ENCODE results near the gene RAB11B.
"Not testable (repeated sequence)": the region's sequence is repeated elsewhere in the genome, so short reads cannot be mapped to it uniquely, and the experiment has no call there.

Gene RAB11B

DNA sequence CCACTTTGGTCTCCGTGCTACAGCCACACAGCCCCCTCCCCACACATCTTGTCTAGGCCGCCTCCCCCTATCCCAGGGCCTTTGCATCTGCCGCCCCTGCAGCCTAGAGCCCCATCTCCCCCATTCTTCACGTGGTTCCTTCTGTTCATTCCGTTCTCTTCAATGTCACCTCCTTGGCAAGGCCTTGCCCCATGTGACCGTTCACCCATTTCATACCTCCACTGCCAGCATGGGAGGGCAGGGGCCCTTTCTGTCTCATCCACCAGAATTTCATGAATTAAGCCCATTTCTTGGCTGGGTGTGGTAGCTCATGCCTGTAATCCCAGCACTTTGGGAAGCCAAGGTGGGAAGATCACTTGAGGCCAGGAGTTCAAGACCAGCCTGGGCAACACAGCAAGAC, 38.9 kb downstream of the RAB11B start:
- DNase-seq (ENCODE audit: low read depth in 3 of 3): no peak

DNA sequence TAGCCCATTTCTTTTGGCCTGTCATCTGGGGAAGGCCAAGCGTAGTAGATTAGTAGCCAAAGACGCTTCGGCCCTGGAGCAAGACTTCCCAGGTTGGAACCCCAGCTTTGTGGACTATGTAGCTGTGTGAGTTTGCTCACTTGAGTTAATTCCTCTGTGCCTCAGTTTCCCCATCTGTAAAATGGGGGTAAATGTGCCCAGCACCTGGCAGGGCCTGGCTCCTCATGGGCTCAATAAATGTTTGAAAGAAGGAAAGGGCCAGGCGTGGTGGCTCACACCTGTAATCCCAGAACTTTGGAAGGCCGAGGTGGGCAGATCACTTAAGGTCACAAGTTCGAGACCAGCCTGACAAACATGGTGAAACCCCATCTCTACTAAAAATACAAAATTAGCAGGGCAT, 39.7 kb downstream of the RAB11B start:
- DNase-seq (ENCODE audit: low read depth in 3 of 3): no peak

DNA sequence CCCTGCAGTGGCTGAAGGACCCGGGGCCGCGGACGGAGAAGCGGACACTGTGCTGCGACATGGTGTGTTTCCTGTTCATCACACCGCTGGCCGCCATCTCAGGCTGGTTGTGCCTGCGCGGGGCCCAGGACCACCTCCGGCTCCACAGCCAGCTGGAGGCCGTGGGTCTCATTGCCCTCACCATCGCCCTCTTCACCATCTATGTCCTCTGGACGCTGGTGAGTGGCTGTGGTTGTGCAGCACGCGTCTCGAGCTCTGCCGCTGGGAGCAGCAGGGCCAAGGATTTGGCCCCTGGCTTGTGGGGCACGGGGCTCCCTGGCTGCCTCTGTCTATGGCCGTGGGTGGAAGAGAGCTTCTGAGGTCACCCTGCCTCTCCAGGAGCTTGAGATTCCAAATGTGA, 40.5 kb downstream of the RAB11B start:
- DNase-seq (ENCODE audit: low read depth in 3 of 3): no peak

DNA sequence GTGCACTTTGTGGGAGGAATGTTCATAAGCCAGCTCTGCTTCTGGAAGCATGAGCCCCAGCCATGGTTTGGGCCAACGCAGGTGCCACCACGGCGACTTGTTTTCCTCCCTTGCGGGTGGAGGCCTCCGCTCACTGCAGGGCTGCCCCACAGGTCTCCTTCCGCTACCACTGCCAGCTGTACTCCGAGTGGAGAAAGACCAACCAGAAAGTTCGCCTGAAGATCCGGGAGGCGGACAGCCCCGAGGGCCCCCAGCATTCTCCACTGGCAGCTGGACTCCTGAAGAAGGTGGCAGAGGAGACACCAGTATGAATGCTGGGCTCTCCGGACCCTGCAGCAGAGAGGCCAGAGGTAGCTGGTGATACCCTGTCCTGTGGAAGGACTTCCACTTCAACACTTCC, 48.1 kb downstream of the RAB11B start:
- DNase-seq (ENCODE audit: low read depth in 3 of 3): no peak

DNA sequence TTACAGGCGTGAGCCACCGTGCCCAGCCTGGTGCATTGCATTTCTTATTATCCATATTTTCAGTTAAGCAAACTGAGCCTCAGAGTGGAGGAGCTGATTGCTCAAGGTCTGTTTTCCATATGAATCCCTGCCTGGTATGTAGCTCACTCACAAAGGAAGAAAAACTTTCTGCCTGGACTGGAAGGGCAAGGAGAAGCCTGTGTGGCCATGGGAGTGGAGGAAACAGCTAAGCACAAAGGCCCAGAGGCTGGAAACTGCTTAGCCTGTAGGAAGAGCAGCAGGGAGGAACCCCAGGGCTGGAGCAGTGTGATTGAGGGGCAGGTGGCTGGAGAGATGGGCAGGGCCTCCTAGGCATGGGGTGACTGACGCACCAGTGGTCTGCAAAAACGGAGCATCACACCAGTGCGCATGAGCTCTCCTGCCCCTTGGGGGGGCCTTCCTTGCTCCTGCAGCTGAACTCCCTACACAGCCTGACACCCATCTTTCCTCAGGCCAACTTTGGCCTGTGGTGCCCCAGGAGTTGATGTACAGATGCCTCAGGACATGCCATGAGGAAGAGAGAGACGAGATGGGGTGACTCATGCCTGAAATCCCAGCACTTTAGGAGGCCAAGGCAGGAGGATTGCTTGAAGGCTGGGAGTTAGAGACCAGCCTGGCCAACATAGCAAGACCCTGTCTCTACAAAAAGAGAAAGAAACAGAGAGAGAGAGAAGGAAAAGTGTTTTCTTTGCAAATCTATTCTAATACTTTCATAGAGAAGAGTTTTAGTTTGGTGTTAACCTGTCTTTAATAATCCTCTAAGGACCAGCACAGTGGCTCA, 51.8 kb downstream of the RAB11B start:
- no peak for DNase-seq (ENCODE audit: low read depth in 3 of 3)

DNA sequence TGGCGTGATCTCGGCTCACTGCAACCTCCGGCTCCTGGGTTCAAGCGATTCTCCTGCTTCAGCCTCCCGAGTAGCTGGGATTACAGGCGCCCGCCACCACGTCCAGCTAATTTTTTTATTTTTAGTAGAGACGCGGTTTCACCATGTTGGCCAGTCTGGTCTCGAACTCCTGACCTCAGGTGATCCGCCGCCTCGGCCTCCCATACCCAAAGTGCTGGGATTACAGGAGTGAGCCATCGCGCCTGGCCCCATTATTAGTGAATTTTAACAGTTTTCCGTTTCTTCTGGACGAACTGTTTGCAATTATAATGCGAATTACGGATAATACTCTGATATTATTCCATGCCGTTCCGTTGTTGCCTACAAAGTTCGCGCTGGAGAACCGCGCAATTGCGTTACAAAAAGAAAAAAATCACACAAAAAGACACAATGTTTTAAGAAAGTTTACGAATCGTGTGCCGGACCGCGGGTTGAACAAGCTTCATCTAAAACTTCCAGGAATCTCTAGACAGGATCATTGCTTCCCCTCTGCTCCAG, 54.0 kb downstream of the RAB11B start:
- not testable (repeated sequence) for DNase-seq (ENCODE audit: low read depth in 3 of 3)

DNA sequence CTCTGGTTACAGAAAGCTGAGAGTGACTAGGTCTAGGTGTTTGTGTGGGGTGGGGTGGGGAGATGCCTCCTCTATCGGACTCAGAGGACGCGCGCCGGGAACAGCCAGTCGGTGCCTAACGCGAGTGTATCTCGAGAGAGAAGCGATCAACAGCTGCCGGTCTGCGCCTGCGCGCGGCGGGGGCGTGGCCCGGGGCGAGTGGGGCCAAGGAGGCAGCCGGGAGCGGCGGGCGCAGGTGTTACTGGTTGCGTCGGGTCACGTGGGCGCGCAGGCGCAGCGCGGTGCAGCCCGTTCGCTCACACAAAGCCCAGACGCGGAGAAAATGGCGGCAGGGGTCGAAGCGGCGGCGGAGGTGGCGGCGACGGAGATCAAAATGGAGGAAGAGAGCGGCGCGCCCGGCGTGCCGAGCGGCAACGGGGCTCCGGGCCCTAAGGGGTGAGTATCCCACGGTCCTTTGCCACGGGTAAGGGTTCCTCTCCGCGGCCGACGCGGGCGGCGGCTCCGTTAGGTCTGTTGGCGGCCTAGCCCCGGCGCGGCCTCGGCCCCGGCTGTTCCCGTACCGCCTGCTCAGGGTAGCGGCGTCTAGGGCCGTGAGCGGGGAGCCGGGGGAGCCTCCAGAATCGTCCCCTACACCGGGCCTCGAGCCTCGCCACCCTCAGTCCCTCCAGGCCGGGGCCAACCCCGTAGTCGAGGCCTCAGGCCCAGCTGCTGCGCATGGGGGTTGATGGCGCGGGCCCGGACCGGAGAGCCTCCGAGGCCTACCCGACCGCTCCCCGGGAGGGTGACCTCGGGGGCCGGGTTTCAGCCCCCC, 54.7 kb downstream of the RAB11B start, which contains the start of gene HNRNPM:
HNRNPM (plus strand) TSS at position 299 of the 811 bp plus-strand sequence; CDS start at position 323, 24 bp downstream.
- DNase-seq (ENCODE audit: low read depth in 3 of 3): peak; percentile 99 to 100 (median 100)

DNA sequence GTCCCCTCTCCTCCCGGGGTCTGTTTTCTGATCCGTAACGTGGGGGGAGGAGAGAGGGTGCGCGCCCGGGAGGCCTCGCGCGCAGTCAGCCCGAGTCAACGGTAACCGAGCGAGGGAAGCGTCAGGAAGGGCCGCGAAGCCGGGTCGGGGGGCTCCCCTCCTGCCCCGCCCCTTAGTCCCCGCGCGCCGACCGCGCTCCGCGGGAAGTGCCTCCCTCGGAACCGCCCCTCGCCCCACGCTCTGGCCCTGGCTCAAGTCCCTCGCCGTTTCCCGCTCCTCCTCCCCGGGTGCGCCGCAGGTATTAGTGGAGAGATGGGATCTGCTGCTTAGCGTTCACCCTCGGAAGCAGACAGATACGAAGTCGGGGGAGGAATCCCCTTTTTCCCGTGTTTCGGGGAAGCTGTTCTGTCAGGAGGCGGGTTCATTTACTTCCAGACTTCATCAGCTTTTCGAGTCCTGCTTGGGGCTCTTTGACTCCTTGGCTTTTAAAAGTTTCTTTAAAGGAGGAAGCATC, 55.4 kb downstream of the RAB11B start:
- DNase-seq (ENCODE audit: low read depth in 3 of 3): peak; percentile 11 to 22 (median 19)

DNA sequence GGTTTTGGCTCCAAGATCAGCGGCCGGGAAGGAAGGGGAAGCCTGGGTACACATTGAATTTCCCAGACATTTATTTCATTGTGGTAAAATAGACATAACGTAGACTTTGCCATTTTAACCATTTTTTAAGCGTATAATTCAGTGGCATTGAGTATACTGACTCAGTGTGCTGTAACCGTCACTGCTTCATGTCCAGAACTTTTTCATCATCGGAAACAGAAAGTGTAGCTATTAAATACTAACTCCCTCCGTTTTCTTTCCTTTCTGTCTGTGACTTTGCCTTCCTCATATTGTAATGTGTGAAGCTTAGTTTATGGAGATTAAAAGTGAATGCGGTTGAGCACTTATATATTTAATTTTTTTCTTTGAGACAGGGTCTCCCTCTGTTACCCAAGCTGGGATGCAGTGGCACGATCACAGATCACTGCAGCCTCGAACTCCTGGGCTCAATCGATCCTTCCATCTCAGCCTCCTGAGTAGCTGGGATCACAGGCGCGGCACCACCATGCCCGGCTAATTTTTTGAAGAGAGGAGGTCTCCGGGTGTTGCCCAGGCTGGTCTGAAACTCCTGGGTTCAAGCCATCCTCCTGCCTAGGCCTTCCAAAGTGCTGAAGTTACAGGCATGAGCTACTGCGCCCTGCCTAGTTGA, 56.0 kb downstream of the RAB11B start:
- DNase-seq (ENCODE audit: low read depth in 3 of 3): no peak

DNA sequence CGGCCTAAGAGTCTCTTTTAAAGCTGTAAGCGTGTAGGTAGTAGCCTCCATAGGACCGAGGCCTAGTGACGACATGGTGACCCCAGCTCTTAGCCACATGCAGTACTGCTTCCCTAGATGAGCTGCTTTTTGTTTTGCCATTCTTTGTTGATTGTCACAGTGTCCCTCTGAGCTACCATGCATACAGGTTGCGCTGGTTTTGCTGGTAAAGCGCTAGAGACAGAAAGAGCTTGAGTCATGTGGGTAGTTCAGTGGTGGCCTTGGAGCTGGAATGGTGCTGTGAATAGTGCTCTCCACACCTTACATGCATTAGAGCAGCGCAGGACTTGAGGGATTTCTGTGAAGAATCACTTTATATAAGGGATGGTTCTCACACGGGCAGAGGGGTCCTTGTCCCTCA, 59.7 kb downstream of the RAB11B start:
- DNase-seq (ENCODE audit: low read depth in 3 of 3): no peak

DNA sequence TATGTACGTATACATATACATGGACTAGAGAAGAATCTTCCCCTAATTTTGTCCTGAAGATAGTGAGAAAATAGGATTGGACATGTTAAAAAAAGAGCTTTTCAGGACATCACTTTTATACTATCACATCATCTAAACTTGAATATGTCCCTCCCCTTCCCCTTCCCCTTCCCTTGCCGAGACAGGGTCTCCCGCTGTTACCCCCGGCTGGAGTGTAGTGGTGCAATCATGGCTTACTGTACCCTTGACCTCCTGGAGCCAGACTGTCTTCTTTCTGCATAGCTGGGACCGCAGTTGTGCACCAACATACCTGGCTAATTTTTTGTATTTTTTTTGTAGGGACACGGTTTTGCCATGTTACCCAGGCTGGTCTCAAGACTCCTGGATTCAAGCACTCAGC, 61.2 kb downstream of the RAB11B start:
- no peak for DNase-seq (ENCODE audit: low read depth in 3 of 3)

DNA sequence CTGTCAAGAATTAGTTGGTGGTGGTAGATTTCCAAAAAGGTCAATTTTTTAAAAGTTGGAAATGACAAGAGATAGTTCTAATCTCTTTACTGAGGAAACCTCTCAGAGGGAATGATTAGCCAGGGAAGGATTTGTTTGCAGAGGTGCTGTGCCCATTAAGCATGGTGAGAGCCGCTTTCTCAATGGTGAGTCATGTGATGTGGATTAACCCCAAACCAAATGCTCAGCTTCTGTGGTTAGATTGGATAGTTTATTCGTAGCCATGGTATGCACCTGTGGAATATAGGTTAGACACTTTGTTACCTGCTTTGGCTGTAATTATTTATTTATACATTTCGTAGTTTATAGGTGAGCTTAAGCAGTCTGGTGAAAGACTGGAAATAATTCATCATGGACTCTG, 61.7 kb downstream of the RAB11B start:
- DNase-seq (ENCODE audit: low read depth in 3 of 3): no peak

DNA sequence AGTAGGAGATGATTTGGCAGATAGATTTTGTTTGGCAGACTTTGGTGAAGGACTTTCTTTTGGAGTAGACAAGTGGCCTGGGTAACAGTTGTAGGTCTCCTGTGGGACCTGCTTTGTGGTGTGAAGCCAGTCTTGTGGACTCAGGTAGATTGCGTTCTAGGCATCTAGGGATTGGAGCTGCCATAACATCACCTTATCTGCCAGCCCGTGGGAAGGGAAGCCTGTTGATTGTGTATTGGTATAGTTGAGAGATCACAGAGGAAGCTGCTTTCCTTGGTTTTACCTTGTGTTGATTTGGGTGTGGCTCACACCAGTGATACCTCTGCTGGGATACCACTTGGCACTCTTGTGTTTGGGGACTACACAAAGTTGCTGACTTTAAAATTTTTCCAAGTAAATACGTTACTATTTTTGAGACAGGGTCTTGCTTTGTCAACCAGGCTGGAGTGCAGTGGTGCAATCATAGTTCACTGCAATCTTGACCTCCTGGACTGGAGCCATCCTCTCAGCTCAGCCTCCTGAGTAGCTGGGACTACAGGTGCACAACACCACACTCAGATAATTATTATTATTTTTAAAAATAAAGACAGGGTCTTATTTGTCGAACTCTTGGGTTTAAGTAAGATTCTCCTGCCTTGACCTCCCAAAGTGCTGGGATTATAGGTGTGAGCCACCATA, 62.4 kb downstream of the RAB11B start:
- no peak for DNase-seq (ENCODE audit: low read depth in 3 of 3)

DNA sequence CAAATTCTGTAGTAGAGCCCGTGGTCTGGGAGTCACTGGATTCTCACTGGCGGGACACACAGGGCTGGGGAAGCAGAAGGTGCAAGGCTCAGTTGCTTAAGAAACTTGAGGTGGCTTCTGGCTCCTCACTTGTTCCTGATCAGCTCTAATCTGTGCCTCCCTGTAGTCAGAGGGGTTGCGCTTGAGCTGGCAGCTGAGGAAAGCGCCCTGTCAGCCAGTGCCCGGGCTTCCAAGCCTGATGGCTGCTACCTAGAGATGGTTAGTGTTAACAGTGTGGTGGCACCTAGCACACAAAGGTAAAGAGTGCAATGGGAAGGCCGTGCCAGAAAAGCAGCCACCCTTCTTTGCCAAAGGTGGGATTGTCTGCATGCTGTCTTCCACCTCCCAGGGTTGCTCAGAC, 63.5 kb downstream of the RAB11B start:
- DNase-seq (ENCODE audit: low read depth in 3 of 3): no peak

Data from stimulated activated CD4-positive, alpha-beta T cell treated with anti-CD3 and anti-CD28 coated beads, TNF-alpha, amount 100 ng/mL, for 4 hours (primary cell).